22Rv1 (cell line): ENCODE data around the gene ABHD10.

Source experiments
- CTCF ChIP-seq: fragments of 450-650 bp; IDR thresholded peaks from 2 replicates; pipeline ENCODE4 v1.5.1; 2017; ENCODE audit warnings: mild to moderate bottlenecking
- ZFX ChIP-seq: fragments of 450-650 bp; IDR thresholded peaks from 2 replicates; pipeline ENCODE4 v1.6.1; 2017; ENCODE audit warnings: antibody characterized with exemption, borderline replicate concordance

DNA sequence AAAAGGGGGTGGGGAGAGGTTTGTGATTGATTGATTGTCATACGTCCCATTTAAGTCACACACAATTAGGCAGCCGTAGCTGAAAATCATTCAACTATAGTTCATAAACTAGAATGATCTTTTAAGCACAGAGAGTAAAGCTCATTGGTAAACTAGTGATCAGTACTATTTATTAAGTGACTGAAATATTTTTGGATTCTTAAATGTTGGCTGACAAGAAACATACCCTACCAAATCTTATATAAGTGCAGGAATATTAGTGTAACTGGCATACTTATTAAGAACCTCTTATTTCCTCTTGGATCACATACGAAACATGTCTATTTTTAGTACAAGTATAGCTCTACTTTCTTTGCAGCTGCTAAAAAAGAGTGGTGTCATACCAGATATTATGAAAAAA lies 8.4 kb upstream of the ABHD10 start:
- TF ChIP-seq CTCF = no peak
- TF ChIP-seq ZFX = no peak
